Choroid plexus epithelial cell (primary cell): Measurements from ENCODE around the gene ABCC4.
A peak's percentile ranks its signal among the peaks of the same experiment; 100 is the strongest.

Experiments
- DNase-seq: peaks from one replicate; pipeline ENCODE4 v3.0.0-alpha.2; 2010; ENCODE audit warnings: low read depth
- H3K4me3 ChIP-seq: 2 replicates; pipeline ENCODE4 v1.5.1; 2011; ENCODE audit warnings: low read depth, mild to moderate bottlenecking, control low read depth, low read length, moderate library complexity
- CTCF ChIP-seq: conservative IDR thresholded peaks from 2 replicates; pipeline ENCODE4 v1.5.1; 2011; ENCODE audit warnings: low read depth, mild to moderate bottlenecking, control low read depth, inconsistent platforms, low read length, moderate library complexity

ABCC4 gene

DNA sequence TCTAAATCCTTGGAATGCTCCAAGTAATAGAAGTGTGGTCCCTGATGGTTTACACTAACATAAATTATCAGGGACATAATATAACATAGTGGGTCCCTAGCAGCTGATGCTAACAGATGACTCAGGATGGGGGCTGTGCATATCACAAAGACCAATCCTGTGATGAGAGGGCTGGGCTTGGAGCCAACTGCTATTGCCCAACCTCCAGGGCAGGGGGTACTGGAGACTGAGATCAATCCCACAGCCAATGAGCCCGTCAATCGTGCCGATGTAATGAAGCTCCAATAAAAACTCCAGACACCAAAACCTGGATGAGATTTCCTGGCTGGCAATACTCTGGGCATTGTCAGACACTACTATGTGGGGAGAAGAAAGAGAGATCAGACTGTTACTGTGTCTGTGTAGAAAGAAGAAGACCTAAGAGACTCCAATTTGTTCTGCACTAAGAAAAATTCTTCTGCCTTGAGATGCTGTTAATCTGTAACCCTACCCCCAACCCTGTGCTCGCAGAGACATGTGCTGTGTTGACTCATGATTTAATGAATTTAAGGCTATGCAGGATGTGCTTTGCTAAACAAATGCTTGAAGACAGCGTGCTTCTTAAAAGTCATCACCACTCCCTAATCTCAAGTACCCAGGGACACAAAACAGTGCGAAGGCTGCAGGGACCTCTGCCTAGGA is 33.4 kb downstream of the ABCC4 start:
- H3K4me3 ChIP-seq = peak overlapping the region; percentile 13
- DNase-seq = peak; percentile 93

DNA sequence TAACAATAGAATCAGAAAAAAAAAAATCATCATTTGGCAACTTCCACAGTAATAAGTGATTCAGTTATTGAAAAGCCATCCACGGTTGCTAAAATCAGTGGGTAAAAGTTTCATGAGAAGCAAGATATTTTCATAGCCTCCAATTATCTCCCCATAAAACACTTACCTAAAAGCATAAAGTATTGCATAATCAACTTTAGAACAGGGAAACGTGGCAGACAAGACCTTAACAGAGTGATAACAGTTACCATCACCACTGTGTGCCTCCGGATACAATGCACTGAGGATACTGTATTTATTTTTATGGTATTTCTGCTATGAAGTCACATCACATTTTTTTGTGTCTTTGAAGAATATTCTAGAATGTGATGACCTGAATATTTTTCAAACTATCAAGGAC is 37.0 kb downstream of the ABCC4 start:
- H3K4me3 ChIP-seq = no peak overlapping the region
- TF ChIP-seq CTCF = no peak
- DNase-seq = no peak

More for the DNA sequence above, 33.4 kb downstream of the ABCC4 start:
- no peak for TF ChIP-seq CTCF

DNA sequence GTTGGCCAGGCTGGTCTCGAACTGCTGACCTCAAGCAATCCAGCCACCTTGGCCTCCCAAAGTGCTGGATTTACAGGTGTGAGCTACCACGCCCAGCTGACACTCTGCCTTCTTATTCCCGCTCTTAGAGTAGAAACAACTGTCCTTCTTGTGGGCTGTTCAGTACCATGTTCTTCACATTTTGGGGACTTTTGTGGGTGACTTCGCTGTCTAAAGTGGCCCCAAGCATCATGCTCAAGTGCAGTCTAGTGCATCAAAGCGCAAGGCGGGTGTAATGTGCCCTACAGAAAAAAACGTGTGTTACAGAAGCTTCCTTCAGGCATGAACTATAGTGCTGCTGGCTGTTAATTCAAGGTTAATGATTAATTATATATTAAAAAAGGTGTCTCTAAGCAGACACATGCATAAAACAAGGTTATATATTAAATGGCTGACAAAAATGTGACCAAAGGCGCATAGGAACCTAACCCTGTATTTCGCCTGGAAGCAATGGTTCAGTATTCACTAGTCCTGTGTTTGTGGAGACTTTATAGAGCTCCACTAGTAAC is 38.3 kb downstream of the ABCC4 start:
- no peak overlapping the region for H3K4me3 ChIP-seq
- no peak for DNase-seq
- no peak for TF ChIP-seq CTCF

GRCh38 chr13:95261956-95262355 is 39.3 kb downstream of the ABCC4 start:
- no peak overlapping the region for H3K4me3 ChIP-seq
- DNase-seq = no peak
- TF ChIP-seq CTCF = no peak

GRCh38 chr13:95260031-95260525 is 41.2 kb downstream of the ABCC4 start:
- TF ChIP-seq CTCF = no peak
- no peak for DNase-seq
- no peak overlapping the region for H3K4me3 ChIP-seq

DNA sequence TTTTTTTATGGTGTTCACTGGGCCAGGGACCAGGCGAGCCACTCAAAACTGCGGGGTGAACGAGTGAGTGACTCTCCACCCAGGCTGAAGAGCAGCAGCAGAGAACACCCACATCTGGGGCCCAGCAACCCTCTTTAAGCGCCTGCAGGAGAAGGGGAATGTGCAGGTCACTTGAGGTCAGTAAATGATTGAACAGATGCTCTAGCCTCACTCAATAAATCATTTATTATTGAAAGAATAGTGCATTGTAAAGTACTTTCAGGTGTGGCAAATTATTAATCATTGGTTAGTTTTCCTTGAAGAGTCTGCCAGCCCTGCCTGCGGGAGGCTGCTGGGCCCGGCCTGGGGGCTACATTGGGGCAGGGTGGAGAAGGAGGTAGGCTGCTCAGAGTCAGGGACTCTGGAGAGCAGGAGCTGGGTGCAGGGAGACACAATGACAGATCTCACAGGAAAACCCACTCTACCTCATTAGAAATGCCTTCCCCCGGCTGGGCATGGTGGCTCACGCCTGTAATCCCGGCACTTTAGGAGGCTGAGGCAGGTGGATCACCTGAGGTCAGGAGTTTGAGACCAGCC is 42.5 kb downstream of the ABCC4 start:
- no peak for DNase-seq
- no peak overlapping the region for H3K4me3 ChIP-seq
- no peak for TF ChIP-seq CTCF
